Stimulated activated CD8-positive, alpha-beta memory T cell treated with anti-CD3 and anti-CD28 coated beads, Interleukin-12 subunit alpha, Interleukin-12 subunit beta, amount 100 ng/mL, for 24 hours (primary cell): ENCODE measurements around the gene ZBTB17.

Experiments used
- DNase-seq: peaks from one replicate; pipeline ENCODE4 v3.0.0-alpha.2; 2020; ENCODE audit errors: extremely low read depth

ZBTB17 gene

GRCh38 chr1:15947382-15948090 lies 28.4 kb downstream of the ZBTB17 start:
- no peak for DNase-seq

- DNase-seq, result no peak
Observed at GRCh38 chr1:15946571-15947381, 29.1 kb downstream of the ZBTB17 start.

- DNase-seq, result no peak
Observed at GRCh38 chr1:15945832-15946448, 30.0 kb downstream of the ZBTB17 start.

GRCh38 chr1:15945011-15945831 lies 30.7 kb downstream of the ZBTB17 start:
- DNase-seq, result no peak

- no peak for DNase-seq
Observed at GRCh38 chr1:15944308-15945010, 31.4 kb downstream of the ZBTB17 start.

- no peak for DNase-seq
Observed at GRCh38 chr1:15943992-15944307, 32.0 kb downstream of the ZBTB17 start.

GRCh38 chr1:15943328-15943991 lies 32.4 kb downstream of the ZBTB17 start:
- no peak for DNase-seq

- no peak for DNase-seq
Observed at GRCh38 chr1:15942661-15943327, 33.1 kb downstream of the ZBTB17 start.

GRCh38 chr1:15941899-15942660 lies 33.8 kb downstream of the ZBTB17 start:
- DNase-seq, result no peak

- no peak for DNase-seq
Observed at GRCh38 chr1:15941044-15941840, 34.7 kb downstream of the ZBTB17 start.

- DNase-seq, result no peak
Observed at GRCh38 chr1:15940110-15941043, 35.5 kb downstream of the ZBTB17 start.

- DNase-seq, result no peak
Observed at GRCh38 chr1:15939181-15940109, 36.5 kb downstream of the ZBTB17 start.

- no peak for DNase-seq
Observed at GRCh38 chr1:15938628-15939161, 37.2 kb downstream of the ZBTB17 start.

GRCh38 chr1:15937706-15938168 lies 38.2 kb downstream of the ZBTB17 start:
- DNase-seq, result no peak

- DNase-seq, result no peak
Observed at GRCh38 chr1:15937146-15937545, 38.8 kb downstream of the ZBTB17 start.

- no peak for DNase-seq
Observed at GRCh38 chr1:15936025-15936424, 39.9 kb downstream of the ZBTB17 start.
